ENCODE results near the gene AFG3L2. TPM values are rescaled to one million over a fixed set of nuclear protein-coding genes. Genes with fewer than 3 reads are reported as not detected.
"Not testable (repeated sequence)": the region's sequence is repeated elsewhere in the genome, so short reads cannot be mapped to it uniquely, and the experiment has no call there.

AFG3L2 gene
- total RNA-seq, 1 experiment from 2014 or later: 73.5 TPM

GRCh38 chr18:12411456-12411855 lies 34.4 kb upstream of the AFG3L2 start:
- H3K9me3 ChIP-seq (ENCODE audit: control insufficient read depth, low read depth, low read length): no peaks in the 10 kb centered on the region
- H3K27me3 Mint-ChIP-seq (ENCODE audit: low read depth): peaks cover 16% of the 10 kb centered on the region

GRCh38 chr18:12410747-12411146 lies 33.7 kb upstream of the AFG3L2 start:
- WGBS (ENCODE audit: extremely low coverage, insufficient read length, low lambda C conversion rate): no CpG with 5 or more reads among the region's 9 CpGs
- H3K79me2 ChIP-seq (ENCODE audit: insufficient read depth, low read length): not testable (repeated sequence)

More at GRCh38 chr18:12411456-12411855, 34.4 kb upstream of the AFG3L2 start:
- no peak overlapping the region for H2AFZ ChIP-seq (ENCODE audit: low read length)
- H2BK20ac ChIP-seq (ENCODE audit: low read depth, low read length, poor library complexity, severe bottlenecking): no peak overlapping the region
- H3K56ac ChIP-seq (ENCODE audit: insufficient read length, low read depth, low read length): no peak overlapping the region
- H3K27ac ChIP-seq (ENCODE audit: insufficient read length, low read depth, low read length): no peak overlapping the region
- H3K9me3 Mint-ChIP-seq: peaks cover 3% of the 10 kb centered on the region in 2 experiments; a peak in 3 of 5 replicates
- peak overlapping the region in 1 of 3 experiments; percentile 24; a peak in 1 of 7 replicates for H3K27ac Mint-ChIP-seq
- H3K18ac ChIP-seq (ENCODE audit: insufficient read length, low read depth, low read length): peak overlapping the region; percentile 53
- peaks cover 0 to 4% (median 3%) of the 10 kb centered on the region in 3 experiments; a peak in 3 of 7 replicates for H3K36me3 Mint-ChIP-seq (ENCODE audit: insufficient read depth in 1 of 3, low read depth in 3 of 3)
- H3K14ac ChIP-seq (ENCODE audit: insufficient read depth, low read length): no peak overlapping the region
- H4K20me1 ChIP-seq (ENCODE audit: control insufficient read depth, insufficient read depth, insufficient read length): no peaks in the 10 kb centered on the region
- H3K27me3 ChIP-seq (ENCODE audit: insufficient read depth, low read length): no peaks in the 10 kb centered on the region; the same call in 1 of the 2 replicates
- H3K79me2 ChIP-seq (ENCODE audit: insufficient read depth, low read length): no peaks in the 10 kb centered on the region
- no peaks in the 10 kb centered on the region; the same call in 1 of the 2 replicates for H3K4me1 ChIP-seq (ENCODE audit: insufficient read depth, low read length)
- H4K8ac ChIP-seq (replicated peaks; ENCODE audit: insufficient read length, low read depth, low read length): no peak overlapping the region
- peaks cover 27% of the 10 kb centered on the region in 2 experiments for H3K4me1 Mint-ChIP-seq
- H3T11ph ChIP-seq (ENCODE audit: low read length): no peak overlapping the region
- no peak overlapping the region for H3K9ac ChIP-seq (ENCODE audit: extremely low read depth, insufficient read length, low read length)
- H2BK15ac ChIP-seq (ENCODE audit: low read depth, low read length): no peak overlapping the region
- H4K5ac ChIP-seq (ENCODE audit: insufficient read length, low read depth, low read length): no peak overlapping the region
- WGBS (ENCODE audit: extremely low coverage, insufficient read length, low lambda C conversion rate): no CpG with 5 or more reads among the region's 3 CpGs
- no peak overlapping the region for H3K4me2 ChIP-seq (ENCODE audit: insufficient read depth, insufficient read length, low read length)
- no peaks in the 10 kb centered on the region for H3K79me1 ChIP-seq (ENCODE audit: insufficient read depth, low read depth, low read length, poor library complexity, severe bottlenecking)
- no peak overlapping the region for H4K91ac ChIP-seq (ENCODE audit: insufficient read length, low read depth, low read length)
- no peak overlapping the region for H3K23ac ChIP-seq (ENCODE audit: insufficient read length, low read depth, low read length)
- H2BK5ac ChIP-seq (ENCODE audit: insufficient read length, low read length): no peak overlapping the region
- H2AK5ac ChIP-seq (ENCODE audit: insufficient read length, low read length): peak overlapping the region; percentile 77
- no peak overlapping the region for H2BK120ac ChIP-seq (ENCODE audit: low read depth, low read length, poor library complexity, severe bottlenecking)
- no peak overlapping the region for H3K4ac ChIP-seq (ENCODE audit: low read depth, low read length)
- no peak for DNase-seq
- H2BK12ac ChIP-seq (ENCODE audit: insufficient read length, low read depth, low read length): no peak overlapping the region
- H3K4me3 Mint-ChIP-seq: no peak overlapping the region
- H3K23me2 ChIP-seq (ENCODE audit: insufficient read length, low read depth, low read length, poor library complexity, severe bottlenecking): peaks cover 8% of the 10 kb centered on the region
- TF ChIP-seq CTCF (conservative IDR thresholded peaks at IDR 0.05): no peak

More at GRCh38 chr18:12410747-12411146, 33.7 kb upstream of the AFG3L2 start:
- not testable (repeated sequence) for H2BK120ac ChIP-seq (ENCODE audit: low read depth, low read length, poor library complexity, severe bottlenecking); H3K23me2 ChIP-seq (ENCODE audit: insufficient read length, low read depth, low read length, poor library complexity, severe bottlenecking); H2BK15ac ChIP-seq (ENCODE audit: low read depth, low read length); H2AK5ac ChIP-seq (ENCODE audit: insufficient read length, low read length); H3K9ac ChIP-seq (ENCODE audit: extremely low read depth, insufficient read length, low read length); H3K27ac Mint-ChIP-seq; H2AFZ ChIP-seq (ENCODE audit: low read length); H3K4me2 ChIP-seq (ENCODE audit: insufficient read depth, insufficient read length, low read length); H3T11ph ChIP-seq (ENCODE audit: low read length); H3K36me3 Mint-ChIP-seq (ENCODE audit: insufficient read depth in 1 of 3, low read depth in 3 of 3); H3K18ac ChIP-seq (ENCODE audit: insufficient read length, low read depth, low read length); H3K9me3 ChIP-seq (ENCODE audit: control insufficient read depth, low read depth, low read length); H4K20me1 ChIP-seq (ENCODE audit: control insufficient read depth, insufficient read depth, insufficient read length); H3K14ac ChIP-seq (ENCODE audit: insufficient read depth, low read length); H2BK5ac ChIP-seq (ENCODE audit: insufficient read length, low read length); H2BK12ac ChIP-seq (ENCODE audit: insufficient read length, low read depth, low read length); H4K91ac ChIP-seq (ENCODE audit: insufficient read length, low read depth, low read length); H3K9me3 Mint-ChIP-seq; DNase-seq; H3K27me3 ChIP-seq (ENCODE audit: insufficient read depth, low read length); H3K56ac ChIP-seq (ENCODE audit: insufficient read length, low read depth, low read length); H3K23ac ChIP-seq (ENCODE audit: insufficient read length, low read depth, low read length); H4K8ac ChIP-seq (replicated peaks; ENCODE audit: insufficient read length, low read depth, low read length); H4K5ac ChIP-seq (ENCODE audit: insufficient read length, low read depth, low read length); H3K4me1 ChIP-seq (ENCODE audit: insufficient read depth, low read length); H3K4me3 Mint-ChIP-seq; H2BK20ac ChIP-seq (ENCODE audit: low read depth, low read length, poor library complexity, severe bottlenecking); H3K27ac ChIP-seq (ENCODE audit: insufficient read length, low read depth, low read length); H3K79me1 ChIP-seq (ENCODE audit: insufficient read depth, low read depth, low read length, poor library complexity, severe bottlenecking); H3K4ac ChIP-seq (ENCODE audit: low read depth, low read length)
- peaks cover 23% of the 10 kb centered on the region for H3K27me3 Mint-ChIP-seq (ENCODE audit: low read depth)
- peaks cover 26 to 28% of the 10 kb centered on the region in 2 experiments for H3K4me1 Mint-ChIP-seq
